HG02938 (cell line): ENCODE measurements around the gene OPRL1.
"Not testable (repeated sequence)": the region's sequence is repeated elsewhere in the genome, so short reads cannot be mapped to it uniquely, and the experiment has no call there.

ENCODE experiments used
- ATAC-seq: cut with Tn5 transposase; IDR thresholded peaks from one replicate; pipeline ENCODE4 v1.9.1; 2021; ENCODE audit warnings: mild to moderate bottlenecking, moderate library complexity; ENCODE audit not compliant: unreplicated experiment

Gene OPRL1

GRCh38 chr20:64083378-64083803 lies 3.5 kb downstream of the OPRL1 start:
- no peak for ATAC-seq

- no peak for ATAC-seq
Measured at GRCh38 chr20:64083804-64084684, 4.2 kb downstream of the OPRL1 start, which contains the start of gene LKAAEAR1. Gene LKAAEAR1 (minus strand): TSS chr20:64084398. CDS start chr20:64084219, 179 bp downstream.

DNA sequence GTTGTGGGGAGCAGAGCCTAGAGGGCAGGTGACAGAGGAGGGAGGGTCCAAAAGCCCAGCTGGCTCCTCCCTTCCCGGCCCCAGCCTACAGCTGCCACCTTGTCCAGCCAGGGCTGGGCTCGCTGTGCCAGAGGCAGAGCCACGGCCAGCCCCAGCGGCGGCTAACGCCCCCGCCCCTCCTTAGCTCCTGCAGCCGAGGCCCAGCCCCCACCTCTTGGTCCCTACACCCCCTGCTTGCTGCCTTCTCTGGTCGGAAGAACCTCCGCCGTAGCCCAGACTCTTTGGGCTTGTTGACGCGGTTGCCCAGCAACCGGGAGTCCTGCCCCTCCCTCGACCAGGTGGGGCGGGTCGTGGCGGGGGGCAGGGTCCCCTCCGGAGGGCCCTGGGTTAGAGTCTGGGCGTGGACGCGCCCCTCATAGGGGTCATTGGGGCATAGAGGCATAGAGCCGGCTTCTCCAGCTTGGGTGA lies 4.8 kb downstream of the OPRL1 start:
- no peak for ATAC-seq

DNA sequence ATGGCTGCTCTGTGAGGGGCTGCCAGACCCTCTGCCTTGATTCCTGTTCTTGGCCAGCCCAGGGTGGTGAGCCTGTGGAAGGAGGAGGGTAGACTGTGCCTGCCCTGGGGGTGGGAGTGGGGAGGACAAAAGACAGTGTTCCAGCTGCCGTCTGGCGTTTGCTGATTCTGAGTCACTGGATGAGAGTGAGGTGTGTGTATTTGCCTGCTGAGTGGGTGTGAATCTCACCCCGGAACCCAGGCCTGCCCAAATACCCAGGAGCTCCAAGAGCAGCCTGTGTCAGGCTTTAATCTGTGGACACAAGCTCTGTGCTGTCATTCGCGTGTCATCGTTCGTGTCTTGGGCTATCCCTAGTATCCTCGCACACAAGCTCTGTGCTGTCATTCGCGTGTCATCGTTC lies 6.9 kb downstream of the OPRL1 start:
- no peak for ATAC-seq

- not testable (repeated sequence) for ATAC-seq
Measured at GRCh38 chr20:64087226-64087825, 7.4 kb downstream of the OPRL1 start.

GRCh38 chr20:64088586-64088985 lies 8.7 kb downstream of the OPRL1 start:
- ATAC-seq: not testable (repeated sequence)

DNA sequence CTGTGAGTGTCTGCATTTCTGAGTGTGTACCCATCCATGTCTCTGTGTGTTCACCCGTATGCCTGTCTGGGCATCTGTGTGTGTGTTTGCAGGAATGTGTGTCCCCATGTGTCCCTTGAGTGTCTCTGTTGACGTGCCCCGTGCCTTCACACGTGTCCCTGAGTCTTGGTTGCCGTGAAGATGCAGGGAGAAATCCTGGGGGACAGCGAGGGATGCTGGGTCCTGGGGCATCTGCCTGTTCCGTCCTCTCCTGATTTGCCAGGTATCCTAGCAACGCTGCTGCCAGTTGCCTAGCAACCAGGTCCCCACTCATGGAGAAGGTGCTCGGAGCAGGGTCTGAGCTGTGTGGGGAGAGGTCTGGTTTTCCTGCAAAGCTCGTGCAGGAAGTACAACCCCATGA lies 10.3 kb downstream of the OPRL1 start:
- no peak for ATAC-seq

DNA sequence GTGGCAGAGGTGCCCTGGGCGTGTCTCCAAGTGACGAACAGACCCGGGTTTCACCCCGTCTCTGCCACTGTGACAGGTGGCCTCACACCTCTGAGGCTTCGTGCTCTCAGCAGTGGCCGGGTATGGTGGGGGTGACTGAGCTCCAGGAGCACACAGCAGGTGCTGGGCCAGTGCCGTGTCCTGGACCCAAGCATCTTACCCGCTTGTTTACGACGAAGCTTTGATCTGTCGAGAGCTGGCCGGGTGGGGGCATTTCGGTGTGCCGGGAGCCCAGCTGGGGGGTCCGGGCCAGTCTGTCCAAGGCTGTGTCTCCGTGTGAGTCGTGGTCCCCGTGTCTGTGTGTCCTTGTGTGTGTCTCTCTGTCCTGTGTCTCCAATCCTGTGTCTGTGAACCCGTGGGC lies 11.5 kb downstream of the OPRL1 start:
- ATAC-seq: no peak

DNA sequence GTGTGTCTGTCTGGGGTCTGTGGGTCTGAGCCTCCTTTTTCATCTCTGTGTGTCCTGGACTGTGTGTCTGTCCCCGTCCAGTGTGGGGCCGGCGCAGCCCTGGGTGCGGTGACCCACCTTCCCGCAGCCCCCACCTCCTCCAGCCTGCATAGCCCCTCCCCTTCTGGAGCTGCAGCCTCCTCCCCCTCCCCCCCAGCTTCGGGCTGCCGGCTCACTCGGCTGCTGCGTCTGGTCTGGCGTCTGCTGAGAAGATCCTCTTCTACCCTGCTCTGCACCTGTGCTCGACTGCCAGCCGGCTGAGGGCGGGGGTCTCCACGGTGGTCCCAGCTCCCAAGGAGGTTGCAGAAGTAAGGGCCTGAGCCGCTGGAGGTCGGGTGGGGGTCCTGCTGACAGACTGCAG lies 11.9 kb downstream of the OPRL1 start:
- ATAC-seq: no peak

- no peak for ATAC-seq
Measured at GRCh38 chr20:64092258-64093012, 12.6 kb downstream of the OPRL1 start.

- no peak for ATAC-seq
Measured at GRCh38 chr20:64093013-64093503, 13.2 kb downstream of the OPRL1 start.

DNA sequence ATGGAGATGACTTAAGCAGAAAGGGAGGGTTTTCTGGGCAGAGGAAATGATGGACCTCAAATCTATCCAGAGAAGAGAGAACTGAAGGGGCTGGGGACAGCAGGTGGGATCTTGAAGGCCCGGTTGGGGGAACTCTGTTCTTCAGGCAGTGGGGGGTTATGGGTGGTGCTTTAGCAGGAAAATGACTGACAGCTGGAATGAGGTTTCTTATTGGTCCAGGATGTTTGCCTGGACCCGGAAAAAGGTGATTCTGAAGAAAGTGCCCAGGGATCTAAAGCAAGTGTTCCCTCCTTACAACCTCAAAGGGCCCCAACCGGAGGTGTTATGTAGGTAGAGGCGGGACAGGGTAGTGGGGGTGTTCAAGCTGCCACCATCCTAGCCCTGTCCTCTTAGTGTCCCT lies 15.6 kb downstream of the OPRL1 start:
- no peak for ATAC-seq

DNA sequence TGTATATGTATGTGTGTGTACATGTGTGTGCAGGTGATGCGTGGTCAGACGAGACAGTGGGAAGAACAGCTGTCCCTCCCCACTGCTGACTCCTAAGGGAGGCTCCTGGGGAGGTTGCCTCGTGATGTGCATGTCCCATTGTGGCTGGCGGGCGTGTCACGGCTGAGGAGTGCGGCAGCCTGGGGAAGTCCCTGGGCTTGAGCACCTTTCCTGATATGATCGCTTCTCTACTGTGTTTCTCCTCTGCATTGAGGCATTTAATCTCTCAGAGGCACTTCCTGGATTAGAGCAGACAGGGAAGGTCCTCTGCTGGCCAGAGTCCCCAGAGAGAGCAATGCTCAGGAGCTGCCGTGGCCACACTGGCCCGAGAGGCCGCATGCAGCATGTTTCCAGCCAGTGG lies 16.0 kb downstream of the OPRL1 start:
- no peak for ATAC-seq

- no peak for ATAC-seq
Measured at GRCh38 chr20:64096535-64096934, 16.7 kb downstream of the OPRL1 start.

GRCh38 chr20:64098471-64099013 lies 18.7 kb downstream of the OPRL1 start:
- ATAC-seq: no peak

- no peak for ATAC-seq
Measured at GRCh38 chr20:64099086-64099786, 19.4 kb downstream of the OPRL1 start.

GRCh38 chr20:64099880-64100565 lies 20.1 kb downstream of the OPRL1 start:
- no peak for ATAC-seq

DNA sequence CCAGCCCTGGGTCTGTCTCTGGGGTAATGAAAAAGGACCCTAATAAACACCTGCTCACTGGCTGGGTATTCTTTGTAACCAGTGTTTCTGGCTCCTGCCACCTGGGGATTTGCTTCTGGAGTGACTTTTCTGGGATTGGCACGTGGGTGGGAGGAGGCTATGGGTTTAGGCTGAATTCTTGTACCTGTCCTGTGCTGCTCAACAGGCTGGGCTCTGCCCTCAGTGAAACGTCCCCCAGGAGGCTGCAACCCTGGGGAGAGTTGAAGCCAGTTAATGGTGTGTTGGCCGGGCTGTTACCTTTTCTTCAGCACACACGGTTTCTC lies 20.6 kb downstream of the OPRL1 start:
- ATAC-seq: no peak

GRCh38 chr20:64100946-64101688 lies 21.2 kb downstream of the OPRL1 start:
- no peak for ATAC-seq
